Activated naive CD8-positive, alpha-beta T cell treated with anti-CD3 and anti-CD28 coated beads, Interleukin-2, amount 10 ng/mL, durations not matched to agents 7 days and 5 days (primary cell): ENCODE data around the gene BRD3OS. TPM values are rescaled to one million over a fixed set of nuclear protein-coding genes. Genes with fewer than 3 reads are reported as not detected.

Source experiments
- ATAC-seq: fragments of 150-1000 bp; cut with Tn5 transposase; one replicate; pipeline ENCODE4 v1.10.0; 2021; ENCODE audit warnings: low read depth, moderate library complexity
- POLR2A ChIA-PET: fragments of 350-600 bp; sonication (Branson Sonifier 250); formaldehyde crosslinking; loops from one replicate; lab custom pipeline; 2021; ENCODE audit warnings: antibody characterized with exemption; lab: Charles Lee
- DNase-seq: peaks from one replicate; pipeline ENCODE4 v3.0.0; 2021
- H3K27ac Mint-ChIP-seq: one replicate; pipeline ENCODE4 v1.8.0; 2022; ENCODE audit warnings: mild to moderate bottlenecking, mixed read lengths
- H3K27me3 Mint-ChIP-seq: one replicate; pipeline ENCODE4 v1.8.0; 2022; ENCODE audit warnings: mild to moderate bottlenecking, moderate library complexity, mixed read lengths
- H3K36me3 Mint-ChIP-seq: one replicate; pipeline ENCODE4 v1.8.0; 2021; ENCODE audit warnings: mild to moderate bottlenecking, mixed read lengths
- H3K4me1 Mint-ChIP-seq: one replicate; pipeline ENCODE4 v1.8.0; 2021; ENCODE audit warnings: mixed read lengths
- H3K4me3 Mint-ChIP-seq: one replicate; pipeline ENCODE4 v1.8.0; 2022; ENCODE audit warnings: mild to moderate bottlenecking, moderate library complexity, mixed read lengths
- H3K9me3 Mint-ChIP-seq: one replicate; pipeline ENCODE4 v1.8.0; 2021; ENCODE audit warnings: mixed read lengths
- total RNA-seq, 2 experiments: library from RNA; stranded (reverse); gene quantifications; one replicate each; pipeline ENCODE4 v1.2.3, GENCODE V29; 2021

The BRD3OS gene
- total RNA-seq, 2 experiments from 2014 or later, result 14.2 to 17.0 TPM

DNA sequence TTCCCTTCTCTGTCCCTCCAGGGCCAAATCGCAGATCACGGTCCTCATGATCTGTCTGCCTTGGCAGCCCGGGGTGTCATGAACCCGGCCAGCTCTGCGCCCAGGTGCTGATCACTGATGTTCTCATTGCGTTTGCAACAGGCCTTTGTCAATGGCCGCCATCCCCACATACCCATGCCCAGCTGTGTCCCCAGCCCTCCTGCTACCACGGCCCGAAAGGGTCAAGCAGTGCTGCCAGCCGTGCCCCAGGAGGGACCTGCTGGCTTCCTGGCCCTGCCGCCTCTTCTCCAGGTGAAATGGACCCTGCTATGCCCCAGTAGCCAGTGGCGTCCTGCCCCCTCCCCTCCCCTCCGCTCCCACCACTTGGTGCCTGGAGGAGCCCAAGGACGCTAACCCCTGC lies 20.4 kb upstream of the BRD3OS start:
- no peaks in the 10 kb centered on the region for H3K27me3 Mint-ChIP-seq
- DNase-seq (no peak), ATAC-seq (no peak)
- H3K4me1 Mint-ChIP-seq, result no peaks in the 10 kb centered on the region
- no peak overlapping the region for H3K4me3 Mint-ChIP-seq
- H3K27ac Mint-ChIP-seq, result no peak overlapping the region
- no peaks in the 10 kb centered on the region for H3K9me3 Mint-ChIP-seq
- POLR2A ChIA-PET, result no interaction called here
- H3K36me3 Mint-ChIP-seq, result no peaks in the 10 kb centered on the region

DNA sequence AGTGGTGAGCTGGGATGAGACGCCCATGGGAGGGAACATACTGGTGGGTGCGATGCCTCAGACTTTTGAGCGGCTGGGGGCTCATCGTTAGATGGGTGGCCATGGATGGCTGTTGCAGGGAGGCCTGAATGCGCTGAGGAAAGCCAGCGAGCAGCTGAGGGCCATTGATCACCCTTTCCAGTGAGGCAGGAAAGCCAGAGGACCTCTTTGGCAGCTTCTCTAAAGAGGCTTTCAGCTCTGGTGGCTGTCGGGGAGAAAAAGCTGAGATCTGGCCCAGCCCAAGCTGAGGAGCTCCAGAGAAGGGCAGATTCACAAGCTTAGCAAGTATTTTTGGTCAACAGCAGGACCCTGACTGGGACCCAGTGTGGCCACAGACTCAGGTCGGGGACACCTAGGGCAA lies 19.9 kb upstream of the BRD3OS start:
- no peak overlapping the region for H3K4me3 Mint-ChIP-seq
- DNase-seq, result no peak
- H3K27me3 Mint-ChIP-seq, result no peaks in the 10 kb centered on the region
- no peaks in the 10 kb centered on the region for H3K36me3 Mint-ChIP-seq
- H3K9me3 Mint-ChIP-seq, result no peaks in the 10 kb centered on the region
- H3K4me1 Mint-ChIP-seq, result no peaks in the 10 kb centered on the region
- no peak overlapping the region for H3K27ac Mint-ChIP-seq
- no peak for ATAC-seq
- POLR2A ChIA-PET, result no interaction called here

DNA sequence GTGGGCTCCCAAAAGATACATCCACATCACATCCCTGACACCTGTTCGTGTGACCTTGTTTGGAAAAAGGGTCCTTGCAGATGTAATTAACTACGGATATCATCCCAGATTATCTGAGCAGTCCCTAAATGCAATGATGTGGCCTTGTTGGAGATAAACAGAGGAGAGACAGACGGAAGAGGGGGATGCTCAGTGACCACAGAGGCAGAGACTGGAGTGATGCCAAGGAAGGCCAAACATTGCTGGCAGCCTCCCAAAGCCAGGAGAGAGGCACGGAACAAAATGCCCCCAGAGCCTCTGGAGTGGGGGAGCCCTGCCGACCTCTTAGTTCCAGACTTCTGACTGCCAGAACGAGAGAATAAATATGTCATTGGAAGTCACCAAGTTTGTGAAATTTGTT lies 18.1 kb upstream of the BRD3OS start:
- Mint-ChIP-seq H3K27ac (no peak overlapping the region), H3K36me3 (no peaks in the 10 kb centered on the region), H3K9me3 (no peaks in the 10 kb centered on the region), H3K27me3 (no peaks in the 10 kb centered on the region), H3K4me3 (no peak overlapping the region), H3K4me1 (no peaks in the 10 kb centered on the region)
- POLR2A ChIA-PET, result no interaction called here
- ATAC-seq (no peak), DNase-seq (no peak)

DNA sequence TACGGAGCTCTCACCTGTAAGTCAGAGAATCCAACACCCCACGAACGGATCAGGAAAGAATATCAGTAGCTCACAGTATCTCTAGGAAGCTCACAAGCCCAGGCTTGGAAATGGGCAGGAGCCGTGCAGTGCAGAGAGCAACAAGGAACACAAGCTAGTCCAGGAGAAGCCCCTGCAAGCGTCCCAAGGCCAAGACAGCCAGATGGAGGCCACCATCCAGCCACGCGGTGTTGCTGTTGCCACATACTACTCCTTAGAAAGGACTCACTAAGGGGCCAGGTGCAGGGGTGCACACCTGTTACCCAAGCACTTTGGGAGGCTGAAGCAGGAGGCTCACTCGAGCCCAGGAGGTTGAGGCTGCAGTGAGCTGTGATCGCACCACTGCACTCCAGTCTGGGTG lies 17.7 kb upstream of the BRD3OS start:
- no peak for ATAC-seq
- no peaks in the 10 kb centered on the region for H3K4me1 Mint-ChIP-seq
- no peaks in the 10 kb centered on the region for H3K27me3 Mint-ChIP-seq
- H3K4me3 Mint-ChIP-seq, result no peak overlapping the region
- DNase-seq, result no peak
- POLR2A ChIA-PET, result no interaction called here
- H3K36me3 Mint-ChIP-seq, result no peaks in the 10 kb centered on the region
- H3K9me3 Mint-ChIP-seq, result no peaks in the 10 kb centered on the region
- H3K27ac Mint-ChIP-seq, result no peak overlapping the region

DNA sequence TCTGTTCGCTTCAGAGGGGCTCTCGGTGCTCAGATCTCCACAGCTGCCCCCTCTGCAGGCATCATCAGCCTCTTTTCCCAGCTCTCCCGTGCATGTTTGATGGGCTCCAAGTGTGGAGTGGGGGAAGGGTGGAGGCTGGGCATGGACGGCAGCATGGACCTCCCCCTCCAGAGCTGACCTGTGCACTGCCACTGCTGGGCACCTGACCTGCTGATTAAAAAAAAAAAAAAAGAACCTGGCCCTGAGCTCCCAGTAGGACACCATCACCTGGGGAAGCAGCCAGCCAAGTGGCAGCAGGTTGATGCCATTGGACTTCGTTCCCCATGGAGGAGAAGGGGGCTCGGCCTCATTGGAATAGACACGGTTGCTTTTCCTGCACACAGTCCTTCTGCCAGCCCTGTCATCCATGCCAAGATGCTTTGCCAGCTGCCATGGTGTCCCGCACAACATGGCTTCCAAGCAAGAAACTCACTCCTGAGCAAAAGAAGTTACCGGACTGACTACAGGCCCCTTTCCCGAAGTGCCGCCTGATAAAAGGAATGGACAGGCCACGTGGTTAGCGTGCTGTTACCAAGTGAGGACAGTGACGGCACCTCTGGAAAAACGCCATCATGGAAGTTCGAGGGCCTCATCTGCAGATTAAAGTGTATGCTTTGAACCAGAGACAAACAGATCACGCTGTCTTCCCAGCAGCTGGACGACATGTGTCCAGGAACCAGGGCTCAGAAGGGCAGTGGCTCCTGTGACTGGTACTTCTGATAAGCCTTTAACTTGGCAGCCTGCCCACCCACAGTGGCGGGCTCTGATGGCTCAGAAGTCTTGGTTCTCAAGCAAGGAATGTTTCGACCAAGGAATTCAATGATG lies 14.7 kb upstream of the BRD3OS start:
- no peak overlapping the region for H3K4me3 Mint-ChIP-seq
- ATAC-seq (no peak), DNase-seq (no peak)
- H3K27me3 Mint-ChIP-seq, result no peaks in the 10 kb centered on the region
- H3K4me1 Mint-ChIP-seq, result no peaks in the 10 kb centered on the region
- H3K9me3 Mint-ChIP-seq, result peaks cover 3% of the 10 kb centered on the region
- POLR2A ChIA-PET, result interaction anchor here (0.6 kb wide), 1 partner anchor 30 kb away, joined by 3 read pairs; no protein-coding TSS in a partner anchor
- no peak overlapping the region for H3K27ac Mint-ChIP-seq
- peaks cover 2% of the 10 kb centered on the region for H3K36me3 Mint-ChIP-seq

DNA sequence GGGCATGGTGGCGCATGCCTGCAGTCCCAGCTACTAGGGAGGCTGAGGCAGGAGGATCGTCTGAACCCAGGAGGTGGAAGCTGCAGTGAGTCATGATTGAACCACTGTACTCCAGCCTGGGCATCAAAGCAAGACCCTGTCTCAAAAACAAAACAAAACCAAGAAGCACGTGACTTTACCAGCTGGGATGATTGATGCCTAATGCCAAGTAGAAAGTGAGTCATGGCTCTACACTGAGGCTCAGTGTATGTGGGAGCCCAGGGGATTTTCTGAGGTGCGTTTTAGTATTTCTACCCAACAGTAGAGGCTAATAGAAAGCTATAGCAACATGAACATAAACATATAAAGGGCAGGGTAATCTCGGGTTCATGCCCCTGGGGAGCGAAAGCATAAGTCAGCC lies 13.9 kb upstream of the BRD3OS start:
- H3K9me3 Mint-ChIP-seq, result peaks cover 3% of the 10 kb centered on the region
- POLR2A ChIA-PET, result no interaction called here
- peaks cover 2% of the 10 kb centered on the region for H3K36me3 Mint-ChIP-seq
- DNase-seq (no peak), ATAC-seq (no peak)
- no peaks in the 10 kb centered on the region for H3K27me3 Mint-ChIP-seq
- H3K4me1 Mint-ChIP-seq, result no peaks in the 10 kb centered on the region
- H3K27ac Mint-ChIP-seq, result no peak overlapping the region
- no peak overlapping the region for H3K4me3 Mint-ChIP-seq

DNA sequence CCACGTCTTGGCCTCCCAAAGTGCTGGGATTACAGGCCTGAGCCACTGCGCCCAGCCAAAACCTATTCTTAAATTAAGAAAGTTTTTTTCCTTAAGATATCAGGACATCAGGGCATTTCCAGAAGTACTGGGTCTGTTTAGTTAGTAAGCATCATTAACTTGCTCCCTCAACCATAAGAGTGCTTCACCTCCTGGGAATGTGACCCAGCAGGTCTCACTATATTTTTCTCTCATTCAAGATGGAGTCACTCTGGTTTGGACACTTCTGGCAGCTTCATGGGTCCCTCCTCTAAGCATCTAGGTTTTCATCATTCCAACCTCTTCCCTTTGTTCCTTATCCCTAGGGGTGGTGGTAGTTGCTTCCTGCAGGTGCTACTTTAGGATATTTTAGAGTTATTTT lies 10.3 kb upstream of the BRD3OS start:
- no peaks in the 10 kb centered on the region for H3K4me1 Mint-ChIP-seq
- POLR2A ChIA-PET, result no interaction called here
- H3K27ac Mint-ChIP-seq, result no peak overlapping the region
- no peaks in the 10 kb centered on the region for H3K27me3 Mint-ChIP-seq
- peaks cover 3% of the 10 kb centered on the region for H3K9me3 Mint-ChIP-seq
- ATAC-seq (no peak), DNase-seq (no peak)
- H3K36me3 Mint-ChIP-seq, result peaks cover 2% of the 10 kb centered on the region
- H3K4me3 Mint-ChIP-seq, result no peak overlapping the region

DNA sequence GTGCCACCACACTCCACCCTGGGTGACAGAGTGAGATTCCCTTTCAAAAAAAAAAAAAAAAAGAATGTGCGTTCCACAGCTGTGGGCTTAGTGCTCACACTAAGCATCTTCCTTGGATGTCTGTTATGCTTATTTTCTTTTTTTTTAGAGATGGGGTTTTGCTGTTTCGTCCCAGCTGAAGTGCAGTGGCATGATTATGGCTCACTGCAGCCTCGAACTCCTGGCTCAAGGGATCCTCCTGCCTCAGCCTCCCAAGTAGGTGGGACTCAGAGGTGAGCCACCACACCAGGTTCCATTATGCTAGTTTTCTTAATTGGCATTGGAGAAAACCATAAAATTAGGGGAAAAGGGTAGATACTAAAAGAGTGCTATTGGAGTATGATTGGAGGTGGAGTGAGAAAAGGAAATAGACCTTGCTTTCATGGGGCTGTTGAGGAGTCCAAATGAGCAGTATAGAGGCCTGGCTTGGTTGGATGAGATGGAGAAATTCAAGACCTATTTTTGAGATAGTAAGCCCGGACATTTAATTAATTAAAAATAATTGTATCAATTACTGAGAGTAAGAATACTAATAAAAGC lies 978 bp upstream of the BRD3OS start:
- DNase-seq (no peak), ATAC-seq (no peak)
- H3K4me3 Mint-ChIP-seq, result peak overlapping the region; percentile 86
- peaks cover 5% of the 10 kb centered on the region for H3K27me3 Mint-ChIP-seq
- no peaks in the 10 kb centered on the region for H3K36me3 Mint-ChIP-seq
- no peaks in the 10 kb centered on the region for H3K9me3 Mint-ChIP-seq
- POLR2A ChIA-PET, result interaction anchor here (1.9 to 2.6 kb wide), 3 partner anchors 31 to 111 kb away, joined by 10 to 19 read pairs (median 14); partner anchors contain the start of gene WDR5
- H3K4me1 Mint-ChIP-seq, result peaks cover 3% of the 10 kb centered on the region
- peak overlapping the region; percentile 25 for H3K27ac Mint-ChIP-seq

DNA sequence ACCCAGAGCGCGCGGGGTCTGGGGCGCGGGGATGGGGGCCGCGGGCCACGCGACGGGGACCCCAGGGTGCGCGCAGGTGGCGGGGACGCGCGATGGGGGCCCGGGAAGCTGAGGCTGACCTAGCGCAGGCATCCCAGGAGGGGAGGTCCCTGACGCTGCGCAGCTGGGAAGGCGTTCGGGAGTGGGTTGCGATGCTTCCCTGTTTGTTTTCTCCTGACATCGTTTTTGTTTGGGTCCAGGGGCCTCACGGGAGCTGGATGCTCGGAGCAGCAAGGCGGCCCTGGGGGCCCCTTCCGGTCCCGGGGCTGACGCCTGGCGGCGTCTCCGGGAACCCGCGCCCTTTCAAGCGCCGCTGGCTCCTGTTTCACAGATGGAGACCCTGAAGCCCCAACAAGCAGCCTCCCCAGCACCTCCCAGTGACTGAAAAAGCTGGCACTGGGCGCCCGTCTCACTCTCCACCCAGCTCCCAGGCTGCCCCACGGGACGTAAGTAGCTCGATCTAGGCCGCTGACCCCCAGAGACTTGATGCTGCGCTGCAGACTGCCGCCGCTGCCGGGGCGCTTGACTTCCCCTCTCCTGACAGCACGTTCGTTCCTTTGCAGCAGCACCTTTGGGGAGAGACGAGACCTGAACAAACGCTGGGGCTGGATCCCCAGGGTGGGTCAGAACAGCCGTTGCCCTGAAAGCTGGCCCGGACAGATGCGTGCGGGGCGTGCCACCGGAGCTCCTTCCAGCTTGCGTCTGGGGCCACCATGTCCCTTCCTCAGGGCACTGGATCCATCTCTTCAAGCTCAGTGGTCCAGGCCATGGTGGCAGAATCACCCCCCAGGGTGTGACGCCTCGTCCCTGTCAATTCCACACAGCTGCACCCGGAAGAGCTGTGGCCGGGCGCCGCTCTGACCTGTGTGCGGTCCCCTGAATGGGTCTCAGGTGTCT lies 593 bp downstream of the BRD3OS start:
- H3K27ac Mint-ChIP-seq, result peak overlapping the region; percentile 25
- H3K4me1 Mint-ChIP-seq, result peaks cover 3% of the 10 kb centered on the region
- no peaks in the 10 kb centered on the region for H3K9me3 Mint-ChIP-seq
- H3K36me3 Mint-ChIP-seq, result no peaks in the 10 kb centered on the region
- DNase-seq (peak; percentile 74), ATAC-seq (peak; percentile 58)
- POLR2A ChIA-PET, result interaction anchor here (0.9 to 2.6 kb wide), 6 partner anchors 32 to 110 kb away, joined by 3 to 19 read pairs (median 8); partner anchors contain the start of gene WDR5
- peak overlapping the region; percentile 86 for H3K4me3 Mint-ChIP-seq
- peaks cover 3% of the 10 kb centered on the region for H3K27me3 Mint-ChIP-seq

DNA sequence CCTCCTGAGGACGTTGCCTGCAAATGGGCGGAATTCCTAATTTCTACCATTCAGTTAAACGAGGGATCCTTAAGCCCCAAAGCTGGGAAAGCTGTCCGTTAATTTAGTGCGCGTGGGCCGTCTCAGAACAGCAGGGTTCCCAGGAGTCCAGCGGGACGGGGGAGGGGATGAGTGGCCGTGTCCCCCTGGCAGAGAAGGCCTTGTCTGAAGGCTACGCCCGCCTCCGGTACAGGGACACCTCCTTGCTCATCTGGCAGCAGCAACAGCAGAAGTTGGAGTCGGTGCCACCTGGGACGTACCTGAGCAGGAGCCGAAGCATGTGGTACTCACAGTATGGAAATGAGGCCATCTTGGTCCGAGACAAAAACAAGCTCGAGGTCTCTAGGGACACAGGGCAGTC lies 1.3 kb downstream of the BRD3OS start:
- H3K4me1 Mint-ChIP-seq, result peaks cover 3% of the 10 kb centered on the region
- no peak for ATAC-seq
- no peak overlapping the region for H3K27ac Mint-ChIP-seq
- H3K9me3 Mint-ChIP-seq, result no peaks in the 10 kb centered on the region
- POLR2A ChIA-PET, result interaction anchor here (1.2 to 2.6 kb wide), 3 partner anchors 39 to 109 kb away, joined by 6 to 19 read pairs (median 14); partner anchors contain the start of gene WDR5
- no peaks in the 10 kb centered on the region for H3K36me3 Mint-ChIP-seq
- peak overlapping the region; percentile 86 for H3K4me3 Mint-ChIP-seq
- peaks cover 3% of the 10 kb centered on the region for H3K27me3 Mint-ChIP-seq
- DNase-seq, result no peak

DNA sequence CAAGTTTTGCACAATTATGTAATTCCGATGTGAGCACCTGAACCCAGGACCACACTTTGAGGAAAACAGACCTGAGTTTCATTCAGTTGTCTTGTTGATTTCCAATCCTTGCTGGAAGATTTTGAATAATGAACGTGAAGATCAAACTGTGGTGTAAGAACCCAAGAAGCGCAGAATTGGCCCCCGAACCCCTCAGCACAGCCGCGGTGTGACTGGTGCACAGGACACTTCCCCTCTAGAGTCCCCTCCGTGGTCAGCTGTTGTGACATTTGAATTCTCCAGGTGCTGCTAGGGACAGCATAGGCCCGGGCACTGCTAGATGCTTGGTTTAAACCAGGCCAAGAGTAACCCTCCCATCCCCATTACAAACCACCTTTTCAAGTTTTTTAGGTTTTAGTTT lies 1.7 kb downstream of the BRD3OS start:
- ATAC-seq, result no peak
- POLR2A ChIA-PET, result interaction anchor here (2.6 kb wide), 1 partner anchor 109 kb away, joined by 14 read pairs; the partner anchor contains the start of gene WDR5
- Mint-ChIP-seq H3K9me3 (no peaks in the 10 kb centered on the region), H3K4me1 (peaks cover 3% of the 10 kb centered on the region), H3K36me3 (no peaks in the 10 kb centered on the region), H3K27ac (no peak overlapping the region), H3K27me3 (peaks cover 3% of the 10 kb centered on the region), H3K4me3 (peak overlapping the region; percentile 0)
- DNase-seq, result no peak

DNA sequence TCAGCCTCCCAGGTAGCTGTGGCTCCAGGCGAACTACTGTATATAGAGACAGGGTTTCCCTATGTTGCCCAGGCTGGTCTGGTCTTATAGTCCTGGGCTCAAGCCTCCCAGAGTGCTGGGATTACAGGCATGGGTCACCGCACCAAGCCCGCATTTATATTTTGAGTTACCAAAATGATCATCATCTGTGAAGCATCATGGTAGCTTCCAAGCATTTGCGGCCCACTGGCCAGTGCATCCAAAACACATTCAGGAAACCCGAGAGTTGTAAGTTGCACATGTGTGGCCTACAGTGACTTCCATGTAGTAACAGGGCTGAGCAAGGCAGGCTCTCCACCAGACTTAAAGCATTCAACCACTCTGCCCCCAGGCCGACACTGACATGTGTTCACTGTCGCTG lies 2.3 kb downstream of the BRD3OS start:
- peaks cover 3% of the 10 kb centered on the region for H3K4me1 Mint-ChIP-seq
- H3K27ac Mint-ChIP-seq, result no peak overlapping the region
- no peak overlapping the region for H3K4me3 Mint-ChIP-seq
- POLR2A ChIA-PET, result no interaction called here
- ATAC-seq (no peak), DNase-seq (no peak)
- peaks cover 3% of the 10 kb centered on the region for H3K27me3 Mint-ChIP-seq
- H3K9me3 Mint-ChIP-seq, result no peaks in the 10 kb centered on the region
- no peaks in the 10 kb centered on the region for H3K36me3 Mint-ChIP-seq

DNA sequence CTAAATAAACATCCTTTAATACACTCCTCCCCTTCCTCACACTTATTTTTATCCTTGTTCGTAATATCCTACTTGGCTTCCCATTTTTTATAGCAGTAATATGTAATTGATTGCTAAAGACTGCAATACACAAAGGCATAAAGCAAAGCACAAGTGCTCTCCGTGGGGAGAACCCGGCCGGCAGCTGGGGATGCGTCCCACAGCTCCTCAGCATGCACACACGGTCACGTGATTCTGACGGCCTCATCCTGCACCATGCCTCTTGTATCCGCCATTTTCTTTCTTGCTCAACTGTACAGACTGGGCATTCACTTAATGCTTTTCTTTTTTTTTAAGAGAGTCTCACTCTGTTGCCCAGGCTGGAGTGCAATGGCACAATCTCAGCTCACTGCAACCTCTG lies 2.8 kb downstream of the BRD3OS start:
- ATAC-seq, result no peak
- no peak overlapping the region for H3K27ac Mint-ChIP-seq
- H3K4me1 Mint-ChIP-seq, result peaks cover 3% of the 10 kb centered on the region
- H3K36me3 Mint-ChIP-seq, result peaks cover under 1% of the 10 kb centered on the region
- POLR2A ChIA-PET, result interaction anchor here (1.5 kb wide), 1 partner anchor 38 kb away, joined by 3 read pairs; no protein-coding TSS in a partner anchor
- DNase-seq, result no peak
- H3K27me3 Mint-ChIP-seq, result peaks cover 3% of the 10 kb centered on the region
- no peak overlapping the region for H3K4me3 Mint-ChIP-seq
- H3K9me3 Mint-ChIP-seq, result no peaks in the 10 kb centered on the region
